ENCODE data around the gene PBX1.

PBX1 gene

GRCh38 chr1:164699815-164700491 lies 141.0 kb downstream of the PBX1 start:
- H3K4me3 ChIP-seq (ENCODE audit: low read length): no peak overlapping the region
- no peak overlapping the region for H3K9ac ChIP-seq (ENCODE audit: low read length)
- no peaks in the 10 kb centered on the region for H3K9me3 ChIP-seq (ENCODE audit: control insufficient read depth, low read depth, low read length)
- peaks cover 9% of the 10 kb centered on the region for H3K4me1 ChIP-seq (ENCODE audit: control insufficient read depth, low read depth, low read length)
- no peak overlapping the region for H3K27ac ChIP-seq (ENCODE audit: low read length)
- H3K36me3 ChIP-seq (ENCODE audit: control insufficient read depth, low read depth, low read length): no peaks in the 10 kb centered on the region
- no peaks in the 10 kb centered on the region for H3K27me3 ChIP-seq (ENCODE audit: control insufficient read depth, insufficient read depth, low read length)

- Histone ChIP-seq H3K27me3 (ENCODE audit: control insufficient read depth, insufficient read depth, low read length) (no peaks in the 10 kb centered on the region), H3K36me3 (ENCODE audit: control insufficient read depth, low read depth, low read length) (no peaks in the 10 kb centered on the region), H3K9me3 (ENCODE audit: control insufficient read depth, low read depth, low read length) (no peaks in the 10 kb centered on the region), H3K4me3 (ENCODE audit: low read length) (no peak overlapping the region), H3K9ac (ENCODE audit: low read length) (no peak overlapping the region), H3K27ac (ENCODE audit: low read length) (no peak overlapping the region), H3K4me1 (ENCODE audit: control insufficient read depth, low read depth, low read length) (peaks cover 9% of the 10 kb centered on the region)
Measured at GRCh38 chr1:164700683-164701082, 141.7 kb downstream of the PBX1 start.

- H3K36me3 ChIP-seq (ENCODE audit: control insufficient read depth, low read depth, low read length): no peaks in the 10 kb centered on the region
- H3K9me3 ChIP-seq (ENCODE audit: control insufficient read depth, low read depth, low read length): no peaks in the 10 kb centered on the region
- no peak overlapping the region for H3K27ac ChIP-seq (ENCODE audit: low read length)
- H3K9ac ChIP-seq (ENCODE audit: low read length): no peak overlapping the region
- no peak overlapping the region for H3K4me3 ChIP-seq (ENCODE audit: low read length)
- H3K4me1 ChIP-seq (ENCODE audit: control insufficient read depth, low read depth, low read length): peaks cover 13% of the 10 kb centered on the region
- no peaks in the 10 kb centered on the region for H3K27me3 ChIP-seq (ENCODE audit: control insufficient read depth, insufficient read depth, low read length)
Measured at GRCh38 chr1:164701189-164701761, 142.3 kb downstream of the PBX1 start.

- H3K4me3 ChIP-seq (ENCODE audit: low read length): no peak overlapping the region
- no peaks in the 10 kb centered on the region for H3K27me3 ChIP-seq (ENCODE audit: control insufficient read depth, insufficient read depth, low read length)
- H3K9me3 ChIP-seq (ENCODE audit: control insufficient read depth, low read depth, low read length): no peaks in the 10 kb centered on the region
- no peaks in the 10 kb centered on the region for H3K36me3 ChIP-seq (ENCODE audit: control insufficient read depth, low read depth, low read length)
- no peak overlapping the region for H3K27ac ChIP-seq (ENCODE audit: low read length)
- H3K9ac ChIP-seq (ENCODE audit: low read length): no peak overlapping the region
- H3K4me1 ChIP-seq (ENCODE audit: control insufficient read depth, low read depth, low read length): peaks cover 19% of the 10 kb centered on the region
Measured at GRCh38 chr1:164702216-164702615, 143.2 kb downstream of the PBX1 start.

- no peak overlapping the region for H3K27ac ChIP-seq (ENCODE audit: low read length)
- H3K27me3 ChIP-seq (ENCODE audit: control insufficient read depth, insufficient read depth, low read length): no peaks in the 10 kb centered on the region
- no peak overlapping the region for H3K9ac ChIP-seq (ENCODE audit: low read length)
- no peak overlapping the region for H3K4me3 ChIP-seq (ENCODE audit: low read length)
- peaks cover 19% of the 10 kb centered on the region for H3K4me1 ChIP-seq (ENCODE audit: control insufficient read depth, low read depth, low read length)
- H3K9me3 ChIP-seq (ENCODE audit: control insufficient read depth, low read depth, low read length): no peaks in the 10 kb centered on the region
- H3K36me3 ChIP-seq (ENCODE audit: control insufficient read depth, low read depth, low read length): no peaks in the 10 kb centered on the region
Measured at GRCh38 chr1:164702664-164703063, 143.7 kb downstream of the PBX1 start.

- Histone ChIP-seq H3K4me1 (ENCODE audit: control insufficient read depth, low read depth, low read length) (peaks cover 19% of the 10 kb centered on the region), H3K27me3 (ENCODE audit: control insufficient read depth, insufficient read depth, low read length) (no peaks in the 10 kb centered on the region), H3K27ac (ENCODE audit: low read length) (no peak overlapping the region), H3K36me3 (ENCODE audit: control insufficient read depth, low read depth, low read length) (no peaks in the 10 kb centered on the region), H3K4me3 (ENCODE audit: low read length) (no peak overlapping the region), H3K9me3 (ENCODE audit: control insufficient read depth, low read depth, low read length) (no peaks in the 10 kb centered on the region), H3K9ac (ENCODE audit: low read length) (no peak overlapping the region)
Measured at GRCh38 chr1:164703463-164703862, 144.5 kb downstream of the PBX1 start.

GRCh38 chr1:164703960-164704411 lies 145.0 kb downstream of the PBX1 start:
- Histone ChIP-seq H3K4me1 (ENCODE audit: control insufficient read depth, low read depth, low read length) (peaks cover 19% of the 10 kb centered on the region), H3K9me3 (ENCODE audit: control insufficient read depth, low read depth, low read length) (no peaks in the 10 kb centered on the region), H3K27ac (ENCODE audit: low read length) (no peak overlapping the region), H3K27me3 (ENCODE audit: control insufficient read depth, insufficient read depth, low read length) (no peaks in the 10 kb centered on the region), H3K9ac (ENCODE audit: low read length) (no peak overlapping the region), H3K36me3 (ENCODE audit: control insufficient read depth, low read depth, low read length) (no peaks in the 10 kb centered on the region), H3K4me3 (ENCODE audit: low read length) (no peak overlapping the region)

- Histone ChIP-seq H3K27ac (ENCODE audit: low read length) (no peak overlapping the region), H3K9me3 (ENCODE audit: control insufficient read depth, low read depth, low read length) (no peaks in the 10 kb centered on the region), H3K9ac (ENCODE audit: low read length) (no peak overlapping the region), H3K4me1 (ENCODE audit: control insufficient read depth, low read depth, low read length) (peaks cover 19% of the 10 kb centered on the region), H3K36me3 (ENCODE audit: control insufficient read depth, low read depth, low read length) (no peaks in the 10 kb centered on the region), H3K4me3 (ENCODE audit: low read length) (no peak overlapping the region), H3K27me3 (ENCODE audit: control insufficient read depth, insufficient read depth, low read length) (no peaks in the 10 kb centered on the region)
Measured at GRCh38 chr1:164704954-164705353, 146.0 kb downstream of the PBX1 start.

GRCh38 chr1:164706606-164706987 lies 147.6 kb downstream of the PBX1 start:
- Histone ChIP-seq H3K4me1 (ENCODE audit: control insufficient read depth, low read depth, low read length) (peaks cover 20% of the 10 kb centered on the region), H3K27ac (ENCODE audit: low read length) (no peak overlapping the region), H3K9ac (ENCODE audit: low read length) (no peak overlapping the region), H3K4me3 (ENCODE audit: low read length) (no peak overlapping the region), H3K27me3 (ENCODE audit: control insufficient read depth, insufficient read depth, low read length) (no peaks in the 10 kb centered on the region), H3K36me3 (ENCODE audit: control insufficient read depth, low read depth, low read length) (no peaks in the 10 kb centered on the region), H3K9me3 (ENCODE audit: control insufficient read depth, low read depth, low read length) (no peaks in the 10 kb centered on the region)

GRCh38 chr1:164707868-164708331 lies 148.9 kb downstream of the PBX1 start:
- no peak overlapping the region for H3K9ac ChIP-seq (ENCODE audit: low read length)
- no peaks in the 10 kb centered on the region for H3K27me3 ChIP-seq (ENCODE audit: control insufficient read depth, insufficient read depth, low read length)
- no peak overlapping the region for H3K27ac ChIP-seq (ENCODE audit: low read length)
- no peaks in the 10 kb centered on the region for H3K36me3 ChIP-seq (ENCODE audit: control insufficient read depth, low read depth, low read length)
- H3K4me1 ChIP-seq (ENCODE audit: control insufficient read depth, low read depth, low read length): peaks cover 33% of the 10 kb centered on the region
- H3K4me3 ChIP-seq (ENCODE audit: low read length): no peak overlapping the region
- no peaks in the 10 kb centered on the region for H3K9me3 ChIP-seq (ENCODE audit: control insufficient read depth, low read depth, low read length)

- peaks cover 34% of the 10 kb centered on the region for H3K4me1 ChIP-seq (ENCODE audit: control insufficient read depth, low read depth, low read length)
- H3K27ac ChIP-seq (ENCODE audit: low read length): no peak overlapping the region
- no peaks in the 10 kb centered on the region for H3K36me3 ChIP-seq (ENCODE audit: control insufficient read depth, low read depth, low read length)
- no peaks in the 10 kb centered on the region for H3K9me3 ChIP-seq (ENCODE audit: control insufficient read depth, low read depth, low read length)
- H3K9ac ChIP-seq (ENCODE audit: low read length): no peak overlapping the region
- H3K4me3 ChIP-seq (ENCODE audit: low read length): no peak overlapping the region
- no peaks in the 10 kb centered on the region for H3K27me3 ChIP-seq (ENCODE audit: control insufficient read depth, insufficient read depth, low read length)
Measured at GRCh38 chr1:164708596-164708995, 149.6 kb downstream of the PBX1 start.

GRCh38 chr1:164709126-164709525 lies 150.1 kb downstream of the PBX1 start:
- no peak overlapping the region for H3K4me3 ChIP-seq (ENCODE audit: low read length)
- no peaks in the 10 kb centered on the region for H3K27me3 ChIP-seq (ENCODE audit: control insufficient read depth, insufficient read depth, low read length)
- no peaks in the 10 kb centered on the region for H3K36me3 ChIP-seq (ENCODE audit: control insufficient read depth, low read depth, low read length)
- no peaks in the 10 kb centered on the region for H3K9me3 ChIP-seq (ENCODE audit: control insufficient read depth, low read depth, low read length)
- no peak overlapping the region for H3K9ac ChIP-seq (ENCODE audit: low read length)
- no peak overlapping the region for H3K27ac ChIP-seq (ENCODE audit: low read length)
- H3K4me1 ChIP-seq (ENCODE audit: control insufficient read depth, low read depth, low read length): peaks cover 31% of the 10 kb centered on the region

Measured in iPS-18a (cell line).